ENCODE data around the gene CELA3B. TPM values are rescaled to one million over a fixed set of nuclear protein-coding genes. Genes with fewer than 3 reads are reported as not detected.

Gene CELA3B
- total and polyA plus RNA-seq, 2 of the 13 experiments (the other 11 are each of a cell fraction or from before 2014, with no cell fraction given): 0.34 TPM; not detected in 1

DNA sequence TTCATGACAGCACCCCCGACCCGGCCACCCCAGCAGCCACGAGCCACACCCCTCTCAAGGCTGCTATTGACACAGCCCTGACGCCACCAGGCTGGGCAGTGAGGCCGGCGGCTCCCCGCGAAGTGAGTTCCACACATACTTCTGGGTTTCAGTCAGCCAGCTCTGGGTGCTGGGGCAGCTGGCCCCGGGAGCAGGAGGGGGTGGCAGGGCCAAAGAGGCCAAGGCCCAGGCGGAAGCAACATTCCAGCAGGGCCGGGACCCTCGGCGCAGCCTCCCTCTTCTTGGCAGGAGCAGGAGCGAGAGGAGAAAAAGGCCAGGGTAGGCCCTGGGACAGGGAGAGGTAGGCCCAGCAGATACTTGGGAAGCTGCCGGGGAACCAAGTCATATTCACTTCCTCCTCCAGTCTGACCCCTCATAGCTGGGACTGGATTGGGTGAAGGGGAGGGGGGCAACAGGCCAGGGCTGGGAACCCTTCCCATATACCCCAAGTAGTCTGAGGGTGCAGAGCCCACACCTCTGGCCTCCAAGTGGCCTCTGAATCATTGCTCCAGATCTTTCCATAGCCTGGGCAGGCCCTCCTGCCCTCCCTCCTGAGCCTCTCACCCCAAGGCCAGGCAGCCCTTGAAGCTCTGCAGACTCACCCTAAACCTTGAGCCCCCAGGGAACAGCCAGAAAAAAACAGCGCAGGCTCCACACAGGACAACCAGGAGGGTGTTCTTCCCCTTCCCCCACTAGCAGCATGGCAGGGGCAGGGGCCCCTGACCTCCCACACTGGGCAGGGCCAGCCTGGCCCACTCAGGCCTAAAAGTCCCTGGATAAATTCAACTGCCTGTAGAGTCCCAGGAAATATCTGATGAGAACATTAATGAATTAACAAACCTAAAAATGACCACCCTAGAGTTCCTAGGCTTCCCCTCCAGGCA lies 45.4 kb upstream of the CELA3B start (continued):
- TF ChIP-seq RFX3 (CRISPR knock-in tag; IDR thresholded peaks at IDR 0.05) (no peak), TCF12 (IDR thresholded peaks at IDR 0.05) (no peak), TCF12 (CRISPR knock-in tag; IDR thresholded peaks at IDR 0.05) (no peak), NFIC (IDR thresholded peaks at IDR 0.05; ENCODE audit: low read length) (no peak), TEAD3 (CRISPR knock-in tag; optimal IDR thresholded peaks at IDR 0.05; ENCODE audit: borderline replicate concordance) (peak; percentile 98), MTF2 (CRISPR knock-in tag; IDR thresholded peaks at IDR 0.05; ENCODE audit: borderline replicate concordance) (0 out of 2 replicates have a peak, but pooled peaks have one; percentile 18), ESRRA (CRISPR knock-in tag; IDR thresholded peaks at IDR 0.05; ENCODE audit: low read depth) (no peak), RXRA (CRISPR knock-in tag; IDR thresholded peaks at IDR 0.05) (peak; percentile 75; the same call in 1 of the 2 replicates), ZNF713 (CRISPR knock-in tag; IDR thresholded peaks at IDR 0.05) (no peak), ZNF235 (CRISPR knock-in tag; IDR thresholded peaks at IDR 0.05; ENCODE audit: borderline replicate concordance) (no peak), GATAD1 (CRISPR knock-in tag; IDR thresholded peaks at IDR 0.05) (peak; percentile 48; the same call in 1 of the 2 replicates)
- TF ChIP-seq, protein P1, sequence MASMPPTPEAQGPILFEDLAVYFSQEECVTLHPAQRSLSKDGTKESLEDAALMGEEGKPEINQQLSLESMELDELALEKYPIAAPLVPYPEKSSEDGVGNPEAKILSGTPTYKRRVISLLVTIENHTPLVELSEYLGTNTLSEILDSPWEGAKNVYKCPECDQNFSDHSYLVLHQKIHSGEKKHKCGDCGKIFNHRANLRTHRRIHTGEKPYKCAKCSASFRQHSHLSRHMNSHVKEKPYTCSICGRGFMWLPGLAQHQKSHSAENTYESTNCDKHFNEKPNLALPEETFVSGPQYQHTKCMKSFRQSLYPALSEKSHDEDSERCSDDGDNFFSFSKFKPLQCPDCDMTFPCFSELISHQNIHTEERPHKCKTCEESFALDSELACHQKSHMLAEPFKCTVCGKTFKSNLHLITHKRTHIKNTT (CRISPR knock-in tag; IDR thresholded peaks at IDR 0.05): no peak
- TF ChIP-seq, protein P2, sequence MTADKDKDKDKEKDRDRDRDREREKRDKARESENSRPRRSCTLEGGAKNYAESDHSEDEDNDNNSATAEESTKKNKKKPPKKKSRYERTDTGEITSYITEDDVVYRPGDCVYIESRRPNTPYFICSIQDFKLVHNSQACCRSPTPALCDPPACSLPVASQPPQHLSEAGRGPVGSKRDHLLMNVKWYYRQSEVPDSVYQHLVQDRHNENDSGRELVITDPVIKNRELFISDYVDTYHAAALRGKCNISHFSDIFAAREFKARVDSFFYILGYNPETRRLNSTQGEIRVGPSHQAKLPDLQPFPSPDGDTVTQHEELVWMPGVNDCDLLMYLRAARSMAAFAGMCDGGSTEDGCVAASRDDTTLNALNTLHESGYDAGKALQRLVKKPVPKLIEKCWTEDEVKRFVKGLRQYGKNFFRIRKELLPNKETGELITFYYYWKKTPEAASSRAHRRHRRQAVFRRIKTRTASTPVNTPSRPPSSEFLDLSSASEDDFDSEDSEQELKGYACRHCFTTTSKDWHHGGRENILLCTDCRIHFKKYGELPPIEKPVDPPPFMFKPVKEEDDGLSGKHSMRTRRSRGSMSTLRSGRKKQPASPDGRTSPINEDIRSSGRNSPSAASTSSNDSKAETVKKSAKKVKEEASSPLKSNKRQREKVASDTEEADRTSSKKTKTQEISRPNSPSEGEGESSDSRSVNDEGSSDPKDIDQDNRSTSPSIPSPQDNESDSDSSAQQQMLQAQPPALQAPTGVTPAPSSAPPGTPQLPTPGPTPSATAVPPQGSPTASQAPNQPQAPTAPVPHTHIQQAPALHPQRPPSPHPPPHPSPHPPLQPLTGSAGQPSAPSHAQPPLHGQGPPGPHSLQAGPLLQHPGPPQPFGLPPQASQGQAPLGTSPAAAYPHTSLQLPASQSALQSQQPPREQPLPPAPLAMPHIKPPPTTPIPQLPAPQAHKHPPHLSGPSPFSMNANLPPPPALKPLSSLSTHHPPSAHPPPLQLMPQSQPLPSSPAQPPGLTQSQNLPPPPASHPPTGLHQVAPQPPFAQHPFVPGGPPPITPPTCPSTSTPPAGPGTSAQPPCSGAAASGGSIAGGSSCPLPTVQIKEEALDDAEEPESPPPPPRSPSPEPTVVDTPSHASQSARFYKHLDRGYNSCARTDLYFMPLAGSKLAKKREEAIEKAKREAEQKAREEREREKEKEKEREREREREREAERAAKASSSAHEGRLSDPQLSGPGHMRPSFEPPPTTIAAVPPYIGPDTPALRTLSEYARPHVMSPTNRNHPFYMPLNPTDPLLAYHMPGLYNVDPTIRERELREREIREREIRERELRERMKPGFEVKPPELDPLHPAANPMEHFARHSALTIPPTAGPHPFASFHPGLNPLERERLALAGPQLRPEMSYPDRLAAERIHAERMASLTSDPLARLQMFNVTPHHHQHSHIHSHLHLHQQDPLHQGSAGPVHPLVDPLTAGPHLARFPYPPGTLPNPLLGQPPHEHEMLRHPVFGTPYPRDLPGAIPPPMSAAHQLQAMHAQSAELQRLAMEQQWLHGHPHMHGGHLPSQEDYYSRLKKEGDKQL (CRISPR knock-in tag; IDR thresholded peaks at IDR 0.05; ENCODE audit: low read depth): peak; percentile 58; the same call in 1 of the 2 replicates
- TF ChIP-seq, protein P3, sequence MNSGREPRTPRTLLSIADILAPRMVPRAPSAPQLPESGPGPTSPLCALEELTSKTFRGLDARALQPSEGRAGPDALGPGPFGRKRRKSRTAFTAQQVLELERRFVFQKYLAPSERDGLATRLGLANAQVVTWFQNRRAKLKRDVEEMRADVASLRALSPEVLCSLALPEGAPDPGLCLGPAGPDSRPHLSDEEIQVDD (CRISPR knock-in tag; IDR thresholded peaks at IDR 0.05; ENCODE audit: borderline replicate concordance): no peak
- TF ChIP-seq, protein P4, sequence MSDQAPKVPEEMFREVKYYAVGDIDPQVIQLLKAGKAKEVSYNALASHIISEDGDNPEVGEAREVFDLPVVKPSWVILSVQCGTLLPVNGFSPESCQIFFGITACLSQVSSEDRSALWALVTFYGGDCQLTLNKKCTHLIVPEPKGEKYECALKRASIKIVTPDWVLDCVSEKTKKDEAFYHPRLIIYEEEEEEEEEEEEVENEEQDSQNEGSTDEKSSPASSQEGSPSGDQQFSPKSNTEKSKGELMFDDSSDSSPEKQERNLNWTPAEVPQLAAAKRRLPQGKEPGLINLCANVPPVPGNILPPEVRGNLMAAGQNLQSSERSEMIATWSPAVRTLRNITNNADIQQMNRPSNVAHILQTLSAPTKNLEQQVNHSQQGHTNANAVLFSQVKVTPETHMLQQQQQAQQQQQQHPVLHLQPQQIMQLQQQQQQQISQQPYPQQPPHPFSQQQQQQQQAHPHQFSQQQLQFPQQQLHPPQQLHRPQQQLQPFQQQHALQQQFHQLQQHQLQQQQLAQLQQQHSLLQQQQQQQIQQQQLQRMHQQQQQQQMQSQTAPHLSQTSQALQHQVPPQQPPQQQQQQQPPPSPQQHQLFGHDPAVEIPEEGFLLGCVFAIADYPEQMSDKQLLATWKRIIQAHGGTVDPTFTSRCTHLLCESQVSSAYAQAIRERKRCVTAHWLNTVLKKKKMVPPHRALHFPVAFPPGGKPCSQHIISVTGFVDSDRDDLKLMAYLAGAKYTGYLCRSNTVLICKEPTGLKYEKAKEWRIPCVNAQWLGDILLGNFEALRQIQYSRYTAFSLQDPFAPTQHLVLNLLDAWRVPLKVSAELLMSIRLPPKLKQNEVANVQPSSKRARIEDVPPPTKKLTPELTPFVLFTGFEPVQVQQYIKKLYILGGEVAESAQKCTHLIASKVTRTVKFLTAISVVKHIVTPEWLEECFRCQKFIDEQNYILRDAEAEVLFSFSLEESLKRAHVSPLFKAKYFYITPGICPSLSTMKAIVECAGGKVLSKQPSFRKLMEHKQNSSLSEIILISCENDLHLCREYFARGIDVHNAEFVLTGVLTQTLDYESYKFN (CRISPR knock-in tag; conservative IDR thresholded peaks at IDR 0.05): peak; percentile 78
- TF ChIP-seq, protein P5, sequence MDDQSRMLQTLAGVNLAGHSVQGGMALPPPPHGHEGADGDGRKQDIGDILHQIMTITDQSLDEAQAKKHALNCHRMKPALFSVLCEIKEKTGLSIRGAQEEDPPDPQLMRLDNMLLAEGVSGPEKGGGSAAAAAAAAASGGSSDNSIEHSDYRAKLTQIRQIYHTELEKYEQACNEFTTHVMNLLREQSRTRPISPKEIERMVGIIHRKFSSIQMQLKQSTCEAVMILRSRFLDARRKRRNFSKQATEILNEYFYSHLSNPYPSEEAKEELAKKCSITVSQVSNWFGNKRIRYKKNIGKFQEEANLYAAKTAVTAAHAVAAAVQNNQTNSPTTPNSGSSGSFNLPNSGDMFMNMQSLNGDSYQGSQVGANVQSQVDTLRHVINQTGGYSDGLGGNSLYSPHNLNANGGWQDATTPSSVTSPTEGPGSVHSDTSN (CRISPR knock-in tag; IDR thresholded peaks at IDR 0.05; ENCODE audit: borderline replicate concordance): no peak

All from HepG2 (cell line).